Keratinocyte (primary cell): Measurements from ENCODE around the gene MYF5. TPM values are rescaled to one million over a fixed set of nuclear protein-coding genes. Genes with fewer than 3 reads are reported as not detected.

Experiments
- DNase-seq: peaks from one replicate; pipeline ENCODE4 v3.0.0-alpha.2; 2011; ENCODE audit warnings: low read depth, missing footprints, low spot score
- FAIRE-seq: peaks from 2 replicates; lab custom pipeline; 2011; peaks lifted over from hg19 to GRCh38; lab: Jason Lieb, UNC
- H2AFZ ChIP-seq: 2 replicates; pipeline ENCODE4 v1.6.0; 2012; ENCODE audit warnings: low read length, control low read depth, inconsistent platforms; ENCODE audit not compliant: control insufficient read depth
- H3K27ac ChIP-seq: 2 replicates; pipeline ENCODE4 v1.5.1; 2011; ENCODE audit warnings: low read length; ENCODE audit not compliant: control insufficient read depth, insufficient read depth
- H3K27me3 ChIP-seq: 3 replicates; pipeline ENCODE4 v1.6.0; 2011; ENCODE audit warnings: low read length; ENCODE audit not compliant: control insufficient read depth, insufficient read depth; ENCODE audit errors: extremely low read depth
- H3K36me3 ChIP-seq, 2 experiments: 2 replicates in 1 of 2; 3 replicates in 1 of 2; pipeline ENCODE4 v1.5.1; 2011; ENCODE audit warnings: low read length in 2 of 2, mild to moderate bottlenecking in 1 of 2; ENCODE audit not compliant: control insufficient read depth in 2 of 2, insufficient read depth in 2 of 2; ENCODE audit errors: extremely low read depth in 1 of 2
- H3K4me1 ChIP-seq: 3 replicates; pipeline ENCODE4 v1.5.1; 2011; ENCODE audit warnings: low read length; ENCODE audit not compliant: control insufficient read depth, insufficient read depth; ENCODE audit errors: extremely low read depth
- H3K4me2 ChIP-seq: 3 replicates; pipeline ENCODE4 v1.6.0; 2011; ENCODE audit warnings: low read depth, low read length; ENCODE audit not compliant: control insufficient read depth, insufficient read depth; ENCODE audit errors: extremely low read depth
- H3K4me3 ChIP-seq, 3 experiments: fragments of 200-600 bp in 1 of 3; sonication (generic) in 1 of 3; 2 replicates in 2 of 3; 3 replicates in 1 of 3; pipeline ENCODE4 v1.5.1; 2011 to 2016; ENCODE audit warnings: low read length in 3 of 3, mild to moderate bottlenecking in 3 of 3, control low read depth in 2 of 3, inconsistent platforms in 1 of 3, low read depth in 1 of 3, mixed read lengths in 1 of 3, mixed run types in 1 of 3, moderate library complexity in 1 of 3; ENCODE audit not compliant: control insufficient read depth in 2 of 3, insufficient read depth in 2 of 3; ENCODE audit errors: extremely low read depth in 1 of 3
- H3K79me2 ChIP-seq: 2 replicates; pipeline ENCODE4 v1.6.0; 2012; ENCODE audit warnings: low read length; ENCODE audit not compliant: control insufficient read depth, insufficient read depth
- H3K9ac ChIP-seq: 3 replicates; pipeline ENCODE4 v1.6.0; 2011; ENCODE audit warnings: low read length; ENCODE audit not compliant: control insufficient read depth, insufficient read depth; ENCODE audit errors: extremely low read depth
- H3K9me1 ChIP-seq: 3 replicates; pipeline ENCODE4 v1.6.0; 2011; ENCODE audit warnings: low read length; ENCODE audit not compliant: control insufficient read depth, insufficient read depth; ENCODE audit errors: extremely low read depth
- H3K9me3 ChIP-seq: 2 replicates; pipeline ENCODE4 v1.5.1; 2012; ENCODE audit warnings: low read depth, low read length; ENCODE audit not compliant: control insufficient read depth
- H4K20me1 ChIP-seq: 3 replicates; pipeline ENCODE4 v1.6.0; 2011; ENCODE audit warnings: low read length; ENCODE audit not compliant: control insufficient read depth, insufficient read depth; ENCODE audit errors: extremely low read depth
- EZH2 ChIP-seq: IDR thresholded peaks from one replicate; pipeline ENCODE4 v1.6.1; 2012; ENCODE audit warnings: inconsistent platforms, mild to moderate bottlenecking, low read length, moderate library complexity
- dilution Hi-C: fragments of 300-500 bp; cut with MboI; formaldehyde crosslinking; loops from one replicate; pipeline ENCODE4 v1.7.0; 2020; ENCODE audit warnings: low sequenced_read_pairs; ENCODE audit not compliant: extremely low pct_ligation_motif_present
- polyA plus RNA-seq, 5 experiments: library from polyadenylated mRNA; depleted of rRNA in 3 of 5; stranded (reverse) in 3 of 5; stranded (forward) in 1 of 5; unstranded in 1 of 5; fragments of >200 nt; gene quantifications; 1 replicate in 1 of 5; 2 replicates in 3 of 5; 3 replicates in 1 of 5; pipeline versions ENCODE4 v1.2.1 to v1.2.3, GENCODE V29; 2011 to 2012; ENCODE audit warnings: missing spikeins in 2 of 5, low read depth in 1 of 5, low replicate concordance in 1 of 5
- TF ChIP-seq, protein P1 (sequence below), 3 experiments: IDR thresholded peaks in 1 of 3; conservative IDR thresholded peaks in 1 of 3; optimal IDR thresholded peaks in 1 of 3; 2 replicates in 2 of 3; 3 replicates in 1 of 3; pipeline versions ENCODE3 to v1.5.1; 2011; ENCODE audit warnings: low read length in 3 of 3, mild to moderate bottlenecking in 3 of 3, moderate library complexity in 2 of 3, control low read depth in 1 of 3, inconsistent platforms in 1 of 3; ENCODE audit not compliant: insufficient read depth in 2 of 3; ENCODE audit errors: extremely low read depth in 1 of 3

MYF5 gene
- polyA plus RNA-seq, 1 donor (not counting 4 experiments of a cell fraction or from before 2014, with no cell fraction given) = not detected

DNA sequence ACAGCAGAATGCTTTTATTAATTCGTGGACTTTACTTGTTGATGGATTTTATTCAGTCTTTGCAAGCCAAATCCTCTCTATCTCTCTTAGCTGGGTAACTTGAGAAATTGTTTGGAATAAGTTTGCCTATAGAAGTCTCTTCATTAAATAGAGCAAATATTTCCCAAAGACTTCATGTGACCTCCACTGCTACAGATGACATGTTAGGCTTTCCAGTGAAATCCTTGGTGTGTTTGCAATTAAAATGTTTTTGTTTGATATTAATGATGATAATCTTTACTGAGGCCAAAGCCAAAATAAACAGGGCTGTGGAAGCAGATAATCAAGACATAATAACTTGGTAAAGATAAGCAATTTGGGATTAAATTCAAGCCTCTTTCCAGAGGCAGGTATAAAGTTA, 4.8 kb upstream of the MYF5 start:
- Histone ChIP-seq H3K36me3 (no peaks in the 10 kb centered on the region), H3K27ac (no peak overlapping the region), H3K4me2 (no peak overlapping the region), H2AFZ (no peak overlapping the region), H3K4me1 (no peaks in the 10 kb centered on the region), H3K27me3 (peaks cover 44% of the 10 kb centered on the region), H3K9ac (no peak overlapping the region), H3K4me3 (no peak overlapping the region), H3K9me3 (no peaks in the 10 kb centered on the region), H4K20me1 (no peaks in the 10 kb centered on the region), H3K79me2 (no peaks in the 10 kb centered on the region), H3K9me1 (no peaks in the 10 kb centered on the region)
- TF ChIP-seq, protein P1, sequence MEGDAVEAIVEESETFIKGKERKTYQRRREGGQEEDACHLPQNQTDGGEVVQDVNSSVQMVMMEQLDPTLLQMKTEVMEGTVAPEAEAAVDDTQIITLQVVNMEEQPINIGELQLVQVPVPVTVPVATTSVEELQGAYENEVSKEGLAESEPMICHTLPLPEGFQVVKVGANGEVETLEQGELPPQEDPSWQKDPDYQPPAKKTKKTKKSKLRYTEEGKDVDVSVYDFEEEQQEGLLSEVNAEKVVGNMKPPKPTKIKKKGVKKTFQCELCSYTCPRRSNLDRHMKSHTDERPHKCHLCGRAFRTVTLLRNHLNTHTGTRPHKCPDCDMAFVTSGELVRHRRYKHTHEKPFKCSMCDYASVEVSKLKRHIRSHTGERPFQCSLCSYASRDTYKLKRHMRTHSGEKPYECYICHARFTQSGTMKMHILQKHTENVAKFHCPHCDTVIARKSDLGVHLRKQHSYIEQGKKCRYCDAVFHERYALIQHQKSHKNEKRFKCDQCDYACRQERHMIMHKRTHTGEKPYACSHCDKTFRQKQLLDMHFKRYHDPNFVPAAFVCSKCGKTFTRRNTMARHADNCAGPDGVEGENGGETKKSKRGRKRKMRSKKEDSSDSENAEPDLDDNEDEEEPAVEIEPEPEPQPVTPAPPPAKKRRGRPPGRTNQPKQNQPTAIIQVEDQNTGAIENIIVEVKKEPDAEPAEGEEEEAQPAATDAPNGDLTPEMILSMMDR (optimal IDR thresholded peaks at IDR 0.05 in 1 of 3, IDR thresholded peaks at IDR 0.05 in 1 of 3, conservative IDR thresholded peaks at IDR 0.05 in 1 of 3; ENCODE audit: extremely low read depth in 1 of 3, insufficient read depth in 2 of 3, low read length in 3 of 3) = no peak
- no peak for TF ChIP-seq EZH2
- DNase-seq (no peak), FAIRE-seq (no peak)
- dilution Hi-C loops = no loop called here

DNA sequence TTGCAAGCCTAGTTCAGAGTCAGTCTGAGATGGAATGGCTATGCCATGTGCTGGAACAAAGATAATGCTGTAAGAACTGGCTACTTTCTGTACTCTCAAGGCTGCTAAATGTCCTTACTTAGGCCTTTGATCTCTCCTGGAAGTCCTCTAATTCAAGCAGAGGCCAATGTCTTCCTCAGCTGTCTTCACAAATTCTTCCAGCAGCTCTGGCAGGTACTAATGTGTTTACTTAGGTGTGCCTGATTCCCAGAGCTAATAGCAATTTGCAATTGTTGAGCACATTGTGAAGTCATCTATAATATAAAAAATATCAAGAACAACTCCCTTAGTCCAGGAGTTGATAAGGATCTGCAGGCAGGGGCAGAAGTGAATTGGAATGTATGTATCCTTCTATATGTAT, 3.8 kb upstream of the MYF5 start:
- Histone ChIP-seq H3K27me3 (peaks cover 49% of the 10 kb centered on the region), H4K20me1 (no peaks in the 10 kb centered on the region), H3K4me2 (no peak overlapping the region), H3K4me1 (no peaks in the 10 kb centered on the region), H3K4me3 (no peak overlapping the region), H3K9me3 (no peaks in the 10 kb centered on the region), H3K9ac (no peak overlapping the region), H3K79me2 (no peaks in the 10 kb centered on the region), H2AFZ (no peak overlapping the region), H3K9me1 (no peaks in the 10 kb centered on the region), H3K36me3 (no peaks in the 10 kb centered on the region), H3K27ac (no peak overlapping the region)
- dilution Hi-C loops = no loop called here
- DNase-seq (no peak), FAIRE-seq (no peak)
- TF ChIP-seq EZH2 = no peak
- TF ChIP-seq, protein P1 (optimal IDR thresholded peaks at IDR 0.05 in 1 of 3, IDR thresholded peaks at IDR 0.05 in 1 of 3, conservative IDR thresholded peaks at IDR 0.05 in 1 of 3; ENCODE audit: extremely low read depth in 1 of 3, insufficient read depth in 2 of 3, low read length in 3 of 3) = no peak
